Hippocampal formation (tissue), 2 donors: Measurements from ENCODE around the gene VTI1A.

Source experiments
- DNase-seq, 2 donors: peaks; one replicate each; lab custom pipeline; 2025; lab: John Stamatoyannopoulos, UW

The VTI1A gene

GRCh38 chr10:112546474-112546873, 99.5 kb downstream of the VTI1A start:
- DNase-seq = no peak

GRCh38 chr10:112548535-112549276, 101.7 kb downstream of the VTI1A start:
- DNase-seq = no peak

- DNase-seq = no peak
Observed at GRCh38 chr10:112552593-112553110, 105.6 kb downstream of the VTI1A start.

- DNase-seq = no peak
Observed at GRCh38 chr10:112553315-112553714, 106.3 kb downstream of the VTI1A start.

- DNase-seq = no peak
Observed at GRCh38 chr10:112554263-112554662, 107.2 kb downstream of the VTI1A start.

GRCh38 chr10:112557197-112557596, 110.2 kb downstream of the VTI1A start:
- no peak for DNase-seq

- DNase-seq = no peak
Observed at GRCh38 chr10:112558476-112559142, 111.6 kb downstream of the VTI1A start.

- DNase-seq = no peak
Observed at GRCh38 chr10:112559349-112559748, 112.3 kb downstream of the VTI1A start.

- no peak for DNase-seq
Observed at GRCh38 chr10:112562122-112562521, 115.1 kb downstream of the VTI1A start.

GRCh38 chr10:112562809-112563663, 116.0 kb downstream of the VTI1A start:
- no peak for DNase-seq

GRCh38 chr10:112564337-112564736, 117.3 kb downstream of the VTI1A start:
- DNase-seq = no peak

- DNase-seq = peak in 1 of 2 donors; percentile 48
Observed at GRCh38 chr10:112565434-112566053, 118.5 kb downstream of the VTI1A start.

- no peak for DNase-seq
Observed at GRCh38 chr10:112570585-112570984, 123.6 kb downstream of the VTI1A start.

- no peak for DNase-seq
Observed at GRCh38 chr10:112579578-112579977, 132.6 kb downstream of the VTI1A start.

GRCh38 chr10:112580267-112580666, 133.3 kb downstream of the VTI1A start:
- no peak for DNase-seq

GRCh38 chr10:112581921-112582320, 134.9 kb downstream of the VTI1A start:
- no peak for DNase-seq

- no peak for DNase-seq
Observed at GRCh38 chr10:112583236-112583939, 136.4 kb downstream of the VTI1A start.

- DNase-seq = no peak
Observed at GRCh38 chr10:112584276-112584675, 137.3 kb downstream of the VTI1A start.

- peak in 1 of 2 donors; percentile 15 for DNase-seq
Observed at GRCh38 chr10:112585126-112585525, 138.1 kb downstream of the VTI1A start.

- DNase-seq = no peak
Observed at GRCh38 chr10:112585960-112586359, 138.9 kb downstream of the VTI1A start.

- DNase-seq = no peak
Observed at GRCh38 chr10:112587729-112588128, 140.7 kb downstream of the VTI1A start.
